ENCODE measurements around the gene RANBP10.

- TF ChIP-seq EZH2 (IDR thresholded peaks at IDR 0.05): no peak
- no peak for TF ChIP-seq CTCF (IDR thresholded peaks at IDR 0.05)
- TF ChIP-seq EZH2phosphoT487 (IDR thresholded peaks at IDR 0.05): no peak
Observed at GRCh38 chr16:67709050-67709449, 97.3 kb downstream of the RANBP10 start.
